ENCODE results near the gene CAMK1D.

The CAMK1D gene

GRCh38 chr10:12465385-12466136, 116.2 kb downstream of the CAMK1D start:
- H3K27me3 ChIP-seq (ENCODE audit: insufficient read depth, low read length): no peaks in the 10 kb centered on the region
- no peak overlapping the region for H2AFZ ChIP-seq (ENCODE audit: low read length, unreplicated experiment)
- no peaks in the 10 kb centered on the region for H3K4me1 ChIP-seq (ENCODE audit: control insufficient read depth, insufficient read depth, low read length, unreplicated experiment)
- no peak overlapping the region for H3K27ac ChIP-seq (ENCODE audit: low read depth, low read length)
- H3K4me3 ChIP-seq (ENCODE audit: low read depth, low read length): no peak overlapping the region
- no peaks in the 10 kb centered on the region for H3K79me2 ChIP-seq (ENCODE audit: control insufficient read depth, insufficient read depth, low read length, unreplicated experiment)
- no peaks in the 10 kb centered on the region for H3K36me3 ChIP-seq (ENCODE audit: insufficient read depth, low read length)

- Histone ChIP-seq H2AFZ (ENCODE audit: low read length, unreplicated experiment) (no peak overlapping the region), H3K36me3 (ENCODE audit: insufficient read depth, low read length) (no peaks in the 10 kb centered on the region), H3K4me1 (ENCODE audit: control insufficient read depth, insufficient read depth, low read length, unreplicated experiment) (no peaks in the 10 kb centered on the region), H3K79me2 (ENCODE audit: control insufficient read depth, insufficient read depth, low read length, unreplicated experiment) (no peaks in the 10 kb centered on the region), H3K27ac (ENCODE audit: low read depth, low read length) (no peak overlapping the region), H3K27me3 (ENCODE audit: insufficient read depth, low read length) (no peaks in the 10 kb centered on the region), H3K4me3 (ENCODE audit: low read depth, low read length) (no peak overlapping the region)
Observed at GRCh38 chr10:12466704-12467305, 117.5 kb downstream of the CAMK1D start.

GRCh38 chr10:12469345-12469744, 120.0 kb downstream of the CAMK1D start:
- H3K36me3 ChIP-seq (ENCODE audit: insufficient read depth, low read length): no peaks in the 10 kb centered on the region
- H3K27me3 ChIP-seq (ENCODE audit: insufficient read depth, low read length): no peaks in the 10 kb centered on the region
- H3K27ac ChIP-seq (ENCODE audit: low read depth, low read length): no peak overlapping the region
- H3K79me2 ChIP-seq (ENCODE audit: control insufficient read depth, insufficient read depth, low read length, unreplicated experiment): no peaks in the 10 kb centered on the region
- H2AFZ ChIP-seq (ENCODE audit: low read length, unreplicated experiment): no peak overlapping the region
- no peak overlapping the region for H3K4me3 ChIP-seq (ENCODE audit: low read depth, low read length)
- H3K4me1 ChIP-seq (ENCODE audit: control insufficient read depth, insufficient read depth, low read length, unreplicated experiment): no peaks in the 10 kb centered on the region

GRCh38 chr10:12470719-12471118, 121.4 kb downstream of the CAMK1D start:
- H3K36me3 ChIP-seq (ENCODE audit: insufficient read depth, low read length): no peaks in the 10 kb centered on the region
- H3K4me1 ChIP-seq (ENCODE audit: control insufficient read depth, insufficient read depth, low read length, unreplicated experiment): no peaks in the 10 kb centered on the region
- H3K79me2 ChIP-seq (ENCODE audit: control insufficient read depth, insufficient read depth, low read length, unreplicated experiment): no peaks in the 10 kb centered on the region
- no peaks in the 10 kb centered on the region for H3K27me3 ChIP-seq (ENCODE audit: insufficient read depth, low read length)
- no peak overlapping the region for H3K27ac ChIP-seq (ENCODE audit: low read depth, low read length)
- H2AFZ ChIP-seq (ENCODE audit: low read length, unreplicated experiment): no peak overlapping the region
- H3K4me3 ChIP-seq (ENCODE audit: low read depth, low read length): no peak overlapping the region

GRCh38 chr10:12471135-12471534, 121.8 kb downstream of the CAMK1D start:
- Histone ChIP-seq H3K79me2 (ENCODE audit: control insufficient read depth, insufficient read depth, low read length, unreplicated experiment) (no peaks in the 10 kb centered on the region), H3K27ac (ENCODE audit: low read depth, low read length) (no peak overlapping the region), H3K4me3 (ENCODE audit: low read depth, low read length) (no peak overlapping the region), H3K36me3 (ENCODE audit: insufficient read depth, low read length) (no peaks in the 10 kb centered on the region), H3K4me1 (ENCODE audit: control insufficient read depth, insufficient read depth, low read length, unreplicated experiment) (no peaks in the 10 kb centered on the region), H3K27me3 (ENCODE audit: insufficient read depth, low read length) (no peaks in the 10 kb centered on the region), H2AFZ (ENCODE audit: low read length, unreplicated experiment) (no peak overlapping the region)

- Histone ChIP-seq H3K36me3 (ENCODE audit: insufficient read depth, low read length) (no peaks in the 10 kb centered on the region), H2AFZ (ENCODE audit: low read length, unreplicated experiment) (no peak overlapping the region), H3K27ac (ENCODE audit: low read depth, low read length) (no peak overlapping the region), H3K27me3 (ENCODE audit: insufficient read depth, low read length) (no peaks in the 10 kb centered on the region), H3K79me2 (ENCODE audit: control insufficient read depth, insufficient read depth, low read length, unreplicated experiment) (no peaks in the 10 kb centered on the region), H3K4me3 (ENCODE audit: low read depth, low read length) (no peak overlapping the region), H3K4me1 (ENCODE audit: control insufficient read depth, insufficient read depth, low read length, unreplicated experiment) (no peaks in the 10 kb centered on the region)
Observed at GRCh38 chr10:12473491-12473890, 124.1 kb downstream of the CAMK1D start.

GRCh38 chr10:12474727-12475412, 125.5 kb downstream of the CAMK1D start:
- Histone ChIP-seq H3K27me3 (ENCODE audit: insufficient read depth, low read length) (no peaks in the 10 kb centered on the region), H3K4me3 (ENCODE audit: low read depth, low read length) (no peak overlapping the region), H3K27ac (ENCODE audit: low read depth, low read length) (no peak overlapping the region), H2AFZ (ENCODE audit: low read length, unreplicated experiment) (no peak overlapping the region), H3K79me2 (ENCODE audit: control insufficient read depth, insufficient read depth, low read length, unreplicated experiment) (no peaks in the 10 kb centered on the region), H3K4me1 (ENCODE audit: control insufficient read depth, insufficient read depth, low read length, unreplicated experiment) (no peaks in the 10 kb centered on the region), H3K36me3 (ENCODE audit: insufficient read depth, low read length) (no peaks in the 10 kb centered on the region)

- H3K4me3 ChIP-seq (ENCODE audit: low read depth, low read length): no peak overlapping the region
- H2AFZ ChIP-seq (ENCODE audit: low read length, unreplicated experiment): no peak overlapping the region
- H3K27me3 ChIP-seq (ENCODE audit: insufficient read depth, low read length): no peaks in the 10 kb centered on the region
- H3K79me2 ChIP-seq (ENCODE audit: control insufficient read depth, insufficient read depth, low read length, unreplicated experiment): no peaks in the 10 kb centered on the region
- H3K27ac ChIP-seq (ENCODE audit: low read depth, low read length): no peak overlapping the region
- no peaks in the 10 kb centered on the region for H3K4me1 ChIP-seq (ENCODE audit: control insufficient read depth, insufficient read depth, low read length, unreplicated experiment)
- no peaks in the 10 kb centered on the region for H3K36me3 ChIP-seq (ENCODE audit: insufficient read depth, low read length)
Observed at GRCh38 chr10:12476656-12477055, 127.3 kb downstream of the CAMK1D start.

GRCh38 chr10:12479437-12479844, 130.1 kb downstream of the CAMK1D start:
- Histone ChIP-seq H3K36me3 (ENCODE audit: insufficient read depth, low read length) (no peaks in the 10 kb centered on the region), H3K4me1 (ENCODE audit: control insufficient read depth, insufficient read depth, low read length, unreplicated experiment) (no peaks in the 10 kb centered on the region), H3K27me3 (ENCODE audit: insufficient read depth, low read length) (no peaks in the 10 kb centered on the region), H2AFZ (ENCODE audit: low read length, unreplicated experiment) (no peak overlapping the region), H3K4me3 (ENCODE audit: low read depth, low read length) (no peak overlapping the region), H3K79me2 (ENCODE audit: control insufficient read depth, insufficient read depth, low read length, unreplicated experiment) (no peaks in the 10 kb centered on the region), H3K27ac (ENCODE audit: low read depth, low read length) (no peak overlapping the region)

- H3K4me1 ChIP-seq (ENCODE audit: control insufficient read depth, insufficient read depth, low read length, unreplicated experiment): no peaks in the 10 kb centered on the region
- H3K27ac ChIP-seq (ENCODE audit: low read depth, low read length): no peak overlapping the region
- H3K27me3 ChIP-seq (ENCODE audit: insufficient read depth, low read length): no peaks in the 10 kb centered on the region
- H3K4me3 ChIP-seq (ENCODE audit: low read depth, low read length): no peak overlapping the region
- H3K79me2 ChIP-seq (ENCODE audit: control insufficient read depth, insufficient read depth, low read length, unreplicated experiment): no peaks in the 10 kb centered on the region
- H2AFZ ChIP-seq (ENCODE audit: low read length, unreplicated experiment): no peak overlapping the region
- H3K36me3 ChIP-seq (ENCODE audit: insufficient read depth, low read length): no peaks in the 10 kb centered on the region
Observed at GRCh38 chr10:12479924-12480323, 130.6 kb downstream of the CAMK1D start.

- Histone ChIP-seq H3K27me3 (ENCODE audit: insufficient read depth, low read length) (no peaks in the 10 kb centered on the region), H3K4me3 (ENCODE audit: low read depth, low read length) (no peak overlapping the region), H3K36me3 (ENCODE audit: insufficient read depth, low read length) (no peaks in the 10 kb centered on the region), H3K79me2 (ENCODE audit: control insufficient read depth, insufficient read depth, low read length, unreplicated experiment) (no peaks in the 10 kb centered on the region), H3K4me1 (ENCODE audit: control insufficient read depth, insufficient read depth, low read length, unreplicated experiment) (no peaks in the 10 kb centered on the region), H3K27ac (ENCODE audit: low read depth, low read length) (no peak overlapping the region), H2AFZ (ENCODE audit: low read length, unreplicated experiment) (no peak overlapping the region)
Observed at GRCh38 chr10:12480440-12480839, 131.1 kb downstream of the CAMK1D start.

Measured in ACC112 (cell line).